Upper lobe of right lung (tissue), 1 donor: ENCODE measurements around the gene LAT. TPM values are rescaled to one million over a fixed set of nuclear protein-coding genes. Genes with fewer than 3 reads are reported as not detected.
A peak's percentile ranks its signal among the peaks of the same experiment; 100 is the strongest.
"Not testable (repeated sequence)": the region's sequence is repeated elsewhere in the genome, so short reads cannot be mapped to it uniquely, and the experiment has no call there.

Source experiments
- ATAC-seq: fragments of 200-7000 bp; cut with Tn5 transposase; one replicate; pipeline ENCODE4 v1.9.1; 2020; ENCODE audit warnings: mild to moderate bottlenecking, moderate library complexity
- DNase-seq: peaks from one replicate; pipeline ENCODE4 v3.0.0-alpha.2; 2020
- H3K27ac ChIP-seq: fragments of 200-600 bp; one replicate; pipeline ENCODE4 v1.8.0; 2022
- H3K27me3 ChIP-seq: fragments of 200-600 bp; one replicate; pipeline ENCODE4 v1.8.0; 2022; ENCODE audit warnings: mild to moderate bottlenecking
- H3K36me3 ChIP-seq: fragments of 200-600 bp; one replicate; pipeline ENCODE4 v1.8.0; 2022
- H3K4me1 ChIP-seq: fragments of 200-600 bp; one replicate; pipeline ENCODE4 v1.8.0; 2022
- H3K4me3 ChIP-seq: fragments of 200-600 bp; one replicate; pipeline ENCODE4 v1.8.0; 2022; ENCODE audit warnings: mild to moderate bottlenecking
- H3K9me3 ChIP-seq: fragments of 200-600 bp; one replicate; pipeline ENCODE4 v1.8.0; 2022
- intact Hi-C: fragments of 100-400 bp; cut with DNase I; formaldehyde crosslinking; loops from one replicate; pipeline ENCODE4 v1.11.0; 2022
- total RNA-seq: library from RNA; stranded (reverse); fragmentation: NEBNext Ultra II Directional; extraction: Animal tissue kit (Norgen Biotek cat#: 25700); gene quantifications from one replicate; pipeline ENCODE4 v1.2.1, GENCODE V29; 2021
- TF ChIP-seq, protein P1 (sequence below): fragments of 200-600 bp; IDR thresholded peaks from one replicate; pipeline ENCODE4 v1.8.0; 2022; ENCODE audit warnings: antibody characterized with exemption
- donor health status: DM: no; HTN: yes; CAD: no; lungs with severe emphysema.

LAT gene
- total RNA-seq, 1 donor from 2014 or later, result 13.4 TPM

DNA sequence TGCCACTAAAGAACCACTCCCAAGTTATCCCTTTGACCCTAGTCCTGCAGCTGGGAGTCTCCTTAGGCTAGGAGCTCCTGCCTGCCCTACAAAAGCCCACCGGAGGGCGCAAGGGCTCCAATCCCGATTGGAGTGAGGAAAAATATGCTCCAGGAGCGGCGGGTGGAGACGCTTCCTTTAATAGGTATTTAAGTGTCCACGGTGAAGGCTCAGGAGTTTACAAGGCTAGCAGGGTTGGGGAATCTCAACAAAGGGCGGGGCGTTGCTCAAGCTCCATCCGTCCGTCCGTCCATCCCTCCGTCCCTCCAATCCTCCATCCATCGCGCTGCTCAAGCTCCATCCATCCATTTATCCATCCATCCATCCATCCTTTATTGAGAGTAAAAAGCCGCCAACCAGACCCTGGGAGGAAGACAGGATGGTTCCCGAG, 10.8 kb upstream of the LAT start:
- peak; percentile 77 for DNase-seq
- no peaks in the 10 kb centered on the region for H3K27me3 ChIP-seq
- peak overlapping the region; percentile 87 for H3K27ac ChIP-seq
- H3K36me3 ChIP-seq, result peaks cover 9% of the 10 kb centered on the region
- TF ChIP-seq, protein P1, sequence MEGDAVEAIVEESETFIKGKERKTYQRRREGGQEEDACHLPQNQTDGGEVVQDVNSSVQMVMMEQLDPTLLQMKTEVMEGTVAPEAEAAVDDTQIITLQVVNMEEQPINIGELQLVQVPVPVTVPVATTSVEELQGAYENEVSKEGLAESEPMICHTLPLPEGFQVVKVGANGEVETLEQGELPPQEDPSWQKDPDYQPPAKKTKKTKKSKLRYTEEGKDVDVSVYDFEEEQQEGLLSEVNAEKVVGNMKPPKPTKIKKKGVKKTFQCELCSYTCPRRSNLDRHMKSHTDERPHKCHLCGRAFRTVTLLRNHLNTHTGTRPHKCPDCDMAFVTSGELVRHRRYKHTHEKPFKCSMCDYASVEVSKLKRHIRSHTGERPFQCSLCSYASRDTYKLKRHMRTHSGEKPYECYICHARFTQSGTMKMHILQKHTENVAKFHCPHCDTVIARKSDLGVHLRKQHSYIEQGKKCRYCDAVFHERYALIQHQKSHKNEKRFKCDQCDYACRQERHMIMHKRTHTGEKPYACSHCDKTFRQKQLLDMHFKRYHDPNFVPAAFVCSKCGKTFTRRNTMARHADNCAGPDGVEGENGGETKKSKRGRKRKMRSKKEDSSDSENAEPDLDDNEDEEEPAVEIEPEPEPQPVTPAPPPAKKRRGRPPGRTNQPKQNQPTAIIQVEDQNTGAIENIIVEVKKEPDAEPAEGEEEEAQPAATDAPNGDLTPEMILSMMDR, result peak; percentile 60
- H3K4me3 ChIP-seq, result peak overlapping the region; percentile 98
- no peaks in the 10 kb centered on the region for H3K9me3 ChIP-seq
- peak; percentile 38 for ATAC-seq
- H3K4me1 ChIP-seq, result peaks cover 16% of the 10 kb centered on the region
- intact Hi-C loops, result no loop called here

DNA sequence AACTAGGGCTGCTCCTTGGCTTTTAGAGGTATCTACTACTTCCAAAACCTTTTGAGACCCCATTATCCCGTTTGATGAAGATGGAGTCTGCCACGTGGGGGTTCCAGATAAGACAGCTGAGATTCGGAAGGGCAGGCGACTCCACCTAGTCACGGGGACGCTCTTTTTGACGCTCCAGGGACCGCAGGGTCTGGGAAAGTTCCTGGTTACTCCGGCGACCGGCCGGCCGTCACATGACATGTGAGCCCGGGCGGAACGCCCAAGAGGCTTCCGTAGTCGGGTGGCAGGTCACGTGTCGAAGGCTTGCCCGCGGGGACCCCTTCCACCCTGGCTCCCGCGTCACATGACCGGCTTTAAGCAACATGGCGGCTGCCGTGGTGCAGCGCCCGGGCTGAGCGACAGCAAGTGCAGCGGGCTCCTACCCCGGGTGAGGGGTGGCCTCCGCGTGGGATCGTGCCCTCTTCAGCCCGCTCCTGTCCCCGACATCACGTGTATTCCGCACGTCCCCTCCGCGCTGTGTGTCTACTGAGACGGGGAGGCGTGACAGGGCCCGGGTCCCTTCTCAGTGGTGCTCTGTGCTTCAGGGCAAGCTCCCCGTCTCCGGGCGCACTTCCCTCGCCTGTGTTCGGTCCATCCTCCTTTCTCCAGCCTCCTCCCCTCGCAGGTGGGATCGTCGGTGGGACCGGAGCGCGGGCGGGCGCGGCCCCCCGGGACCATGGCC, 10.3 kb upstream of the LAT start, which contains the start of gene SPNS1:
SPNS1 (plus strand) TSS at position 342 of the 721 bp plus-strand sequence; CDS start at position 716, 374 bp downstream.
- H3K4me3 ChIP-seq, result peak within 1 kb of the TSS; percentile 98
- H3K4me1 ChIP-seq, result peaks cover 16% of the 10 kb centered on the region
- no peaks in the 10 kb centered on the region for H3K9me3 ChIP-seq
- DNase-seq (peak; percentile 99), ATAC-seq (peak; percentile 96)
- H3K36me3 ChIP-seq, result peaks cover 15% of the 10 kb centered on the region
- peak within 1 kb of the TSS; percentile 87 for H3K27ac ChIP-seq
- no peaks in the 10 kb centered on the region for H3K27me3 ChIP-seq
- intact Hi-C loops, result no loop called here
- TF ChIP-seq, protein P1, result no peak

DNA sequence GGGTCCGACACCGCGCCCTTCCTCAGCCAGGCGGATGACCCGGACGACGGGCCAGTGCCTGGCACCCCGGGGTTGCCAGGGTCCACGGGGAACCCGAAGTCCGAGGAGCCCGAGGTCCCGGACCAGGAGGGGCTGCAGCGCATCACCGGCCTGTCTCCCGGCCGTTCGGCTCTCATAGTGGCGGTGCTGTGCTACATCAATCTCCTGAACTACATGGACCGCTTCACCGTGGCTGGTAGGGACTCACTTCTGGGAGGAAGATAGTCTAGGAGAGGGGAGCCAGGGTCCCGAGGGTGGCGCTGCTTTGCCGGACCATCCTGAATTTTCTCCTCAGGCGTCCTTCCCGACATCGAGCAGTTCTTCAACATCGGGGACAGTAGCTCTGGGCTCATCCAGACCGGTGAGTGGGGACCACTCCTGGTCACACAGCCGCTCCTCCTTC, 9.7 kb upstream of the LAT start:
- Histone ChIP-seq H3K36me3 (peaks cover 21% of the 10 kb centered on the region), H3K9me3 (no peaks in the 10 kb centered on the region), H3K27me3 (no peaks in the 10 kb centered on the region), H3K4me1 (peaks cover 16% of the 10 kb centered on the region), H3K4me3 (peak overlapping the region; percentile 98), H3K27ac (peak overlapping the region; percentile 87)
- peak; percentile 1 for ATAC-seq
- TF ChIP-seq, protein P1, result no peak
- intact Hi-C loops, result no loop called here
- no peak for DNase-seq

DNA sequence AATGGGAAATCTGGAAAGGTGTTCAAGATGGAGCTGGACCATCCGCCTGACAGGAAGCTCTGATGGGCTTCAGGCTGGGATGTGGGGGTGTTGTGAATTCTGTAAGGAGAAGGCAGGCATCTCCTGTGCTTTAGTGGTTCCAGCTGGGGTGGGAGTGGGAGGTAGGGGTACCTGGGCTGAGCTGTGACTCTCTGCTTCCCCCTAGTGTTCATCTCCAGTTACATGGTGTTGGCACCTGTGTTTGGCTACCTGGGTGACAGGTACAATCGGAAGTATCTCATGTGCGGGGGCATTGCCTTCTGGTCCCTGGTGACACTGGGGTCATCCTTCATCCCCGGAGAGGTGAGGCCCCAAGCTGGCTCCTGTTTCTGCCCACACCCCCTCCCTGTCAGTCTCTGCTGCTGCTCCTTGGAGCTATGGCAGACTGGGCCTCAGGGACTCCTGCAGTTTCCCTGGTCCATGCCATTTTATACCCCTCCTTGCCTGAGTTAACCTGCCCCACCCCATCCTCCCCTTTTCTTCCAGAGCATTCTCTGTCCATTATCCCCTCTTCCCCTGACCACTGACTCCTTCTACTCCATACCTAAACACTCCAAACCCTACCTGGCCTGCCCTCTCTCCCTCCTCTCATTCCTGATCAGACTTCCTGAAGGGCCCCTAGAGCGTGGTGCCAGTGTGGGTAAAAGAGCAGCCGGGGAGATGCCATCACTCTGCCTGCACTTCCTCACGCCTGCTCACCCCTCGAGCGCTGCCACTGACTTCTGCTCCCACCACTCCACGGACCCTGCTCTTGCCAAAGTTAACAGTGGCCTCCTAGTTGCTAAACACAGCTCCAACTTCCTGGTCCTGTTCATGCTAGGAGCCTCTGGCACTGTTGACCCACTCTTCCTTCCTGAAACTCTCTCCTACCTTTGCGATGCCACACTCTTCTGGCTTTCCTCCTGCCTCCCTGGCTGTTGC, 6.9 kb upstream of the LAT start:
- H3K9me3 ChIP-seq, result no peaks in the 10 kb centered on the region
- ATAC-seq (peak; percentile 8), DNase-seq (no peak)
- TF ChIP-seq, protein P1, result peak; percentile 41
- H3K36me3 ChIP-seq, result peaks cover 41% of the 10 kb centered on the region
- no peaks in the 10 kb centered on the region for H3K27me3 ChIP-seq
- intact Hi-C loops, result no loop called here
- H3K4me1 ChIP-seq, result peaks cover 16% of the 10 kb centered on the region
- H3K4me3 ChIP-seq, result no peak overlapping the region
- H3K27ac ChIP-seq, result no peak overlapping the region

DNA sequence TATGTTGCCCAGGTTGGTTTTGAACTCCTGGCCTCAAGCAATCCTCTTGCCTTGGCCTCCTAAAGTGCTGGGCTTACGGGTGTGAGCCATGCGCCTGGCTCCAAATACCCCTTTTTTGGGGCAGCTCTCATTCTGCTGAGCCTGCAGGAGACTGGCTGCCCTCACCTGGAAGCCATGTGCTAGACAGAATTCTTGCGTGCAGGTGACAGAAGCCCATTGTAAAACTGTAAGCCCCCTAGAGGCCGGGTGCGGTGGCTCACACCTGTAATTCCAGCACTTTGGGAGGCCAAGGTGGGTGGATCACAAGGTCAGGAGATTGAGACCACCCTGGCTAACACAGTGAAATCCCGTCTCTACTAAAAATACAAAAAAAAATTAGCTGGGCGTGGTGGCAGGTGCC, 4.5 kb upstream of the LAT start:
- H3K9me3 ChIP-seq, H3K4me3 ChIP-seq, intact Hi-C loops, H3K27ac ChIP-seq, H3K4me1 ChIP-seq, H3K27me3 ChIP-seq, ATAC-seq, DNase-seq: not testable (repeated sequence)
- peaks cover 55% of the 10 kb centered on the region for H3K36me3 ChIP-seq
